ENCODE results near the gene RBM19. TPM values are rescaled to one million over a fixed set of nuclear protein-coding genes. Genes with fewer than 3 reads are reported as not detected.

The RBM19 gene
- total and polyA plus RNA-seq, 4 donors, result 7.9 to 18.7 (median 9.0) TPM

- no peaks in the 10 kb centered on the region for H3K36me3 ChIP-seq (ENCODE audit: control insufficient read depth in 4 of 4, insufficient read depth in 3 of 4, low read depth in 1 of 4, low read length in 3 of 4)
- H3K4me3 ChIP-seq (ENCODE audit: low read depth in 1 of 3, low read length in 3 of 3), result no peak overlapping the region
- TF ChIP-seq, protein P1, sequence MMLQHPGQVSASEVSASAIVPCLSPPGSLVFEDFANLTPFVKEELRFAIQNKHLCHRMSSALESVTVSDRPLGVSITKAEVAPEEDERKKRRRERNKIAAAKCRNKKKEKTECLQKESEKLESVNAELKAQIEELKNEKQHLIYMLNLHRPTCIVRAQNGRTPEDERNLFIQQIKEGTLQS (IDR thresholded peaks at IDR 0.05), result no peak
- no peak for TF ChIP-seq GABPA (IDR thresholded peaks at IDR 0.05 in 1 of 2, conservative IDR thresholded peaks at IDR 0.05 in 1 of 2)
- TF ChIP-seq REST (IDR thresholded peaks at IDR 0.05), result no peak
- no peak for TF ChIP-seq CTCF (IDR thresholded peaks at IDR 0.05; ENCODE audit: low read depth, low read length, missing input control)
- TF ChIP-seq TAF1 (conservative IDR thresholded peaks at IDR 0.05), result no peak
- H3K4me1 ChIP-seq (ENCODE audit: control insufficient read depth in 4 of 4, insufficient read depth in 4 of 4, low read length in 3 of 4), result no peaks in the 10 kb centered on the region
- no peak overlapping the region for H3K27ac ChIP-seq (ENCODE audit: low read depth in 1 of 2, low read length in 2 of 2)
- WGBS, result 81% methylated on average over 5 of the region's 5 CpGs
- peaks cover 0 to 5% (median 3%) of the 10 kb centered on the region in 4 donors for H3K27me3 ChIP-seq (ENCODE audit: control insufficient read depth in 4 of 4, insufficient read depth in 4 of 4, low read length in 3 of 4)
- H3K9me3 ChIP-seq (ENCODE audit: control insufficient read depth in 4 of 4, low read length in 3 of 4), result peaks cover 0 to 5% (median 0%) of the 10 kb centered on the region in 4 donors
- H3K9ac ChIP-seq (ENCODE audit: low read depth in 1 of 2, low read length in 2 of 2), result no peak overlapping the region
- no peak for DNase-seq (ENCODE audit: low spot score)
Measured at GRCh38 chr12:113788020-113788856, 177.9 kb downstream of the RBM19 start.

GRCh38 chr12:113786107-113786506 lies 180.0 kb downstream of the RBM19 start:
- H3K27me3 ChIP-seq (ENCODE audit: control insufficient read depth in 4 of 4, insufficient read depth in 4 of 4, low read length in 3 of 4), result peaks cover 0 to 5% (median 3%) of the 10 kb centered on the region in 4 donors
- no peak for TF ChIP-seq MAX (IDR thresholded peaks at IDR 0.05)
- no peak for TF ChIP-seq REST (IDR thresholded peaks at IDR 0.05)
- TF ChIP-seq, protein P1 (IDR thresholded peaks at IDR 0.05), result no peak
- no peak for TF ChIP-seq HNF4G (IDR thresholded peaks at IDR 0.05)
- no peak for TF ChIP-seq FOXA2 (IDR thresholded peaks at IDR 0.05)
- TF ChIP-seq GABPA (IDR thresholded peaks at IDR 0.05 in 1 of 2, conservative IDR thresholded peaks at IDR 0.05 in 1 of 2), result no peak
- no peak for TF ChIP-seq SP1 (IDR thresholded peaks at IDR 0.05)
- TF ChIP-seq YY1 (IDR thresholded peaks at IDR 0.05), result no peak
- no peak for TF ChIP-seq RXRA (IDR thresholded peaks at IDR 0.05)
- no peak overlapping the region for H3K9ac ChIP-seq (ENCODE audit: low read depth in 1 of 2, low read length in 2 of 2)
- H3K4me3 ChIP-seq (ENCODE audit: low read depth in 1 of 3, low read length in 3 of 3), result no peak overlapping the region
- no peaks in the 10 kb centered on the region for H3K4me1 ChIP-seq (ENCODE audit: control insufficient read depth in 4 of 4, insufficient read depth in 4 of 4, low read length in 3 of 4)
- no peak overlapping the region for H3K27ac ChIP-seq (ENCODE audit: low read depth in 1 of 2, low read length in 2 of 2)
- H3K36me3 ChIP-seq (ENCODE audit: control insufficient read depth in 4 of 4, insufficient read depth in 3 of 4, low read depth in 1 of 4, low read length in 3 of 4), result no peaks in the 10 kb centered on the region
- DNase-seq (ENCODE audit: low spot score), result no peak
- 86% methylated on average over 2 of the region's 2 CpGs for WGBS
- H3K9me3 ChIP-seq (ENCODE audit: control insufficient read depth in 4 of 4, low read length in 3 of 4), result peaks cover 0 to 5% (median 0%) of the 10 kb centered on the region in 4 donors
